Measurements from ENCODE around the gene CYP2F1. TPM values are rescaled to one million over a fixed set of nuclear protein-coding genes. Genes with fewer than 3 reads are reported as not detected.
A peak's percentile ranks its signal among the peaks of the same experiment; 100 is the strongest.

The CYP2F1 gene
- total and polyA plus RNA-seq, 2 experiments from 2014 or later, result 1.1 TPM; not detected in 1

DNA sequence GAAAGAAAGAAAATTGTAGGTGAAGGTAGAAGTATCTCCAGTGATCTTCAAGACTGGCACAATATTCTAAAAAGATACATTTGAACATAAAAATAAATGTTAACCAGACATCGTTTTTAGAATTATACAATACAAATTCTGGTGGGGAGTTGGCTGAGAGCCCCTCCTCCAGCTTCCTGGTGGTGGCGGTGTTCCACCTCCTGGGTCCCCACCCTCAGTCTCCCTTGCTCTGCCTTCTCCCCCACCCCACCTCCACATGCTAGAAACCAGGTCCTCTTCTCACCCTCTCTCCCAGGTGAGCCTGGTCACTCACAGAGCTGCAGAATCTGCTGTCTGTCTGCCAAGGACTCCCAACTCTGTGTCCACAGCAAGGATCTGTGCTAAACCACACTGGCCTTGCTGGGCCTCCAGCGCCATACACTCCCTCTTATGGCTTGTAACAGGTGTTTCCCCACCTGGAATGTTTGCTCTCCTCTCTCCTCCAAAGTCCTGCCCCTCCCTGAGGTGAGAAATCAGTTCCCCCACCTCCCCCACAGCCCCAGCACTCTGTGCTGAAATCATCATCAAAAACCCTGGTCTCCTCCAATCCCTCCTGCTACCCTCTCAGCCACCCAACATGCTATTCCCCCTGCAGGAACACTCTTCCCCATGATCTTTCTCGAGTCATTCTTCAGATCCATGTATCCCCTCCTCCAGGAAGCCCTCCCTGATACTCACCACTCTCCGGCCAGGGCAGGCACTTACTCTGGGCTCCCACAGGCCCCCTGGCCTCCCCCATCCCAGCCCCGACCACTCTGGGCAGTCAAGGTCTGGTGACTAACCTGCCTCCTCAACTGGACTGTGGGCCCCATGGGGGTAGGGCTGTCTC is 58.3 kb downstream of the CYP2F1 start:
- ATAC-seq (peak; percentile 40), DNase-seq (ENCODE audit: low spot score) (no peak)
- H3K36me3 ChIP-seq (ENCODE audit: insufficient read depth), result no peaks in the 10 kb centered on the region
- H3K9me2 ChIP-seq (ENCODE audit: insufficient read depth), result no peaks in the 10 kb centered on the region
- H3K79me2 ChIP-seq (replicated peaks; ENCODE audit: insufficient read depth), result peaks cover 8% of the 10 kb centered on the region; the same call in 1 of the 2 replicates
- no peak overlapping the region for H3K4me3 ChIP-seq
- no peak for TF ChIP-seq EZH2 (IDR thresholded peaks at IDR 0.05; ENCODE audit: low read depth, unreplicated experiment)
- TF ChIP-seq STAT1 (IDR thresholded peaks at IDR 0.05; ENCODE audit: unreplicated experiment), result no peak
- peak; percentile 49 to 61 for TF ChIP-seq CTCF (conservative IDR thresholded peaks at IDR 0.05; ENCODE audit: low read depth in 2 of 2)
- TF ChIP-seq, protein P1, sequence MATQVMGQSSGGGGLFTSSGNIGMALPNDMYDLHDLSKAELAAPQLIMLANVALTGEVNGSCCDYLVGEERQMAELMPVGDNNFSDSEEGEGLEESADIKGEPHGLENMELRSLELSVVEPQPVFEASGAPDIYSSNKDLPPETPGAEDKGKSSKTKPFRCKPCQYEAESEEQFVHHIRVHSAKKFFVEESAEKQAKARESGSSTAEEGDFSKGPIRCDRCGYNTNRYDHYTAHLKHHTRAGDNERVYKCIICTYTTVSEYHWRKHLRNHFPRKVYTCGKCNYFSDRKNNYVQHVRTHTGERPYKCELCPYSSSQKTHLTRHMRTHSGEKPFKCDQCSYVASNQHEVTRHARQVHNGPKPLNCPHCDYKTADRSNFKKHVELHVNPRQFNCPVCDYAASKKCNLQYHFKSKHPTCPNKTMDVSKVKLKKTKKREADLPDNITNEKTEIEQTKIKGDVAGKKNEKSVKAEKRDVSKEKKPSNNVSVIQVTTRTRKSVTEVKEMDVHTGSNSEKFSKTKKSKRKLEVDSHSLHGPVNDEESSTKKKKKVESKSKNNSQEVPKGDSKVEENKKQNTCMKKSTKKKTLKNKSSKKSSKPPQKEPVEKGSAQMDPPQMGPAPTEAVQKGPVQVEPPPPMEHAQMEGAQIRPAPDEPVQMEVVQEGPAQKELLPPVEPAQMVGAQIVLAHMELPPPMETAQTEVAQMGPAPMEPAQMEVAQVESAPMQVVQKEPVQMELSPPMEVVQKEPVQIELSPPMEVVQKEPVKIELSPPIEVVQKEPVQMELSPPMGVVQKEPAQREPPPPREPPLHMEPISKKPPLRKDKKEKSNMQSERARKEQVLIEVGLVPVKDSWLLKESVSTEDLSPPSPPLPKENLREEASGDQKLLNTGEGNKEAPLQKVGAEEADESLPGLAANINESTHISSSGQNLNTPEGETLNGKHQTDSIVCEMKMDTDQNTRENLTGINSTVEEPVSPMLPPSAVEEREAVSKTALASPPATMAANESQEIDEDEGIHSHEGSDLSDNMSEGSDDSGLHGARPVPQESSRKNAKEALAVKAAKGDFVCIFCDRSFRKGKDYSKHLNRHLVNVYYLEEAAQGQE (IDR thresholded peaks at IDR 0.05; ENCODE audit: unreplicated experiment), result no peak
- H3K4me1 Mint-ChIP-seq, result peaks cover 35% of the 10 kb centered on the region
- peaks cover 5% of the 10 kb centered on the region; the same call in 1 of the 3 replicates for H3K36me3 Mint-ChIP-seq (ENCODE audit: low read depth)
- no peak overlapping the region for H2AFZ ChIP-seq
- H3K27ac ChIP-seq (ENCODE audit: low read depth), result no peak overlapping the region
- H3K9me3 Mint-ChIP-seq, result no peaks in the 10 kb centered on the region; the same call in 2 of the 3 replicates
- H3K4me2 ChIP-seq, result peak overlapping the region; percentile 26; the same call in 1 of the 2 replicates
- peaks cover 24% of the 10 kb centered on the region for H3K4me1 ChIP-seq (ENCODE audit: insufficient read depth)
- peaks cover 1% of the 10 kb centered on the region for H3K27me3 Mint-ChIP-seq (ENCODE audit: insufficient read depth, low read depth, poor library complexity)
- H3K4me3 Mint-ChIP-seq, result no peak overlapping the region
- H3K27me3 ChIP-seq (ENCODE audit: insufficient read depth), result no peaks in the 10 kb centered on the region
- no peaks in the 10 kb centered on the region for H4K20me1 ChIP-seq (replicated peaks; ENCODE audit: insufficient read depth)
- peak overlapping the region; percentile 37; the same call in 1 of the 2 replicates for H3K27ac Mint-ChIP-seq
- peaks cover 8% of the 10 kb centered on the region; the same call in 1 of the 2 replicates for H3F3A ChIP-seq (replicated peaks; ENCODE audit: low read depth)

GRCh38 chr19:41174297-41174928 is 60.2 kb downstream of the CYP2F1 start:
- Mint-ChIP-seq H3K4me1 (peaks cover 33% of the 10 kb centered on the region), H3K27ac (no peak overlapping the region), H3K27me3 (ENCODE audit: insufficient read depth, low read depth, poor library complexity) (no peaks in the 10 kb centered on the region), H3K4me3 (peak overlapping the region; percentile 4; the same call in 1 of the 3 replicates), H3K36me3 (ENCODE audit: low read depth) (peaks cover 5% of the 10 kb centered on the region), H3K9me3 (peaks cover 9% of the 10 kb centered on the region; the same call in 2 of the 3 replicates)
- peak overlapping the region; percentile 77; the same call in 1 of the 2 replicates for H3K4me2 ChIP-seq
- no peak overlapping the region for H3K4me3 ChIP-seq
- no peaks in the 10 kb centered on the region for H3K9me2 ChIP-seq (ENCODE audit: insufficient read depth)
- TF ChIP-seq CREB1 (CRISPR knock-in tag; IDR thresholded peaks at IDR 0.05; ENCODE audit: low read depth) (no peak), STAT1 (IDR thresholded peaks at IDR 0.05; ENCODE audit: unreplicated experiment) (no peak), POLR2AphosphoS5 (IDR thresholded peaks at IDR 0.05; ENCODE audit: low read depth) (no peak), NANOG (IDR thresholded peaks at IDR 0.05; ENCODE audit: borderline replicate concordance) (no peak), EZH2 (IDR thresholded peaks at IDR 0.05; ENCODE audit: low read depth, unreplicated experiment) (no peak)
- peaks cover 8% of the 10 kb centered on the region; the same call in 1 of the 2 replicates for H3F3A ChIP-seq (replicated peaks; ENCODE audit: low read depth)
- H4K20me1 ChIP-seq (replicated peaks; ENCODE audit: insufficient read depth), result no peaks in the 10 kb centered on the region
- H2AFZ ChIP-seq, result no peak overlapping the region
- H3K27me3 ChIP-seq (ENCODE audit: insufficient read depth), result no peaks in the 10 kb centered on the region
- H3K4me1 ChIP-seq (ENCODE audit: insufficient read depth), result peaks cover 24% of the 10 kb centered on the region
- ATAC-seq (no peak), DNase-seq (ENCODE audit: low spot score) (no peak)
- no peak overlapping the region for H3K27ac ChIP-seq (ENCODE audit: low read depth)
- H3K36me3 ChIP-seq (ENCODE audit: insufficient read depth), result no peaks in the 10 kb centered on the region
- H3K79me2 ChIP-seq (replicated peaks; ENCODE audit: insufficient read depth), result peaks cover 8% of the 10 kb centered on the region; the same call in 1 of the 2 replicates

All from GM23338 (cell line).